GM12878 (cell line): ENCODE measurements around the gene LAS1L. TPM values are rescaled to one million over a fixed set of nuclear protein-coding genes. Genes with fewer than 3 reads are reported as not detected.
A peak's percentile ranks its signal among the peaks of the same experiment; 100 is the strongest.

Experiments
- ATF3 ChIP-seq: IDR thresholded peaks from 2 replicates; pipeline ENCODE4 v1.6.1; 2011; ENCODE audit warnings: low read depth, mild to moderate bottlenecking, low read length, moderate library complexity, borderline replicate concordance; ENCODE audit errors: extremely low read depth
- ATF7 ChIP-seq: fragments of 450-650 bp; IDR thresholded peaks from 2 replicates; pipeline ENCODE4 v1.6.1; 2016; ENCODE audit warnings: low read depth, mild to moderate bottlenecking
- BMI1 ChIP-seq: fragments of 450-650 bp; IDR thresholded peaks from 2 replicates; pipeline ENCODE4 v1.6.1; 2016; ENCODE audit warnings: mild to moderate bottlenecking, moderate library complexity, borderline replicate concordance
- BRCA1 ChIP-seq: IDR thresholded peaks from 2 replicates; pipeline ENCODE4 v1.6.1; 2011; ENCODE audit warnings: low read depth, low read length, improper control_type of control experiment
- CBFB ChIP-seq: IDR thresholded peaks from 2 replicates; pipeline ENCODE4 v1.6.1; 2016; ENCODE audit warnings: antibody characterized with exemption, low read depth
- EP300 ChIP-seq, 2 experiments: fragments of 150-350 bp in 1 of 2; IDR thresholded peaks; 2 replicates each; pipeline ENCODE4 v1.6.1; 2011 to 2012; ENCODE audit warnings: low read depth in 2 of 2, low read length in 2 of 2, borderline replicate concordance in 1 of 2, improper control_type of control experiment in 1 of 2, inconsistent platforms in 1 of 2; ENCODE audit not compliant: control insufficient read depth in 1 of 2
- FOXK2 ChIP-seq: fragments of 450-650 bp; IDR thresholded peaks from 2 replicates; pipeline ENCODE4 v1.6.1; 2017; ENCODE audit warnings: mild to moderate bottlenecking, moderate library complexity
- FOXM1 ChIP-seq: IDR thresholded peaks from 2 replicates; pipeline ENCODE4 v1.6.1; 2012; ENCODE audit warnings: low read depth, mild to moderate bottlenecking, inconsistent platforms, low read length, moderate library complexity
- HDAC2 ChIP-seq: fragments of 200-600 bp; sonication (generic); IDR thresholded peaks from 2 replicates; pipeline ENCODE4 v1.6.1; 2017
- LARP7 ChIP-seq: fragments of 450-650 bp; IDR thresholded peaks from 2 replicates; pipeline ENCODE4 v1.6.1; 2017; ENCODE audit warnings: mild to moderate bottlenecking
- MYB ChIP-seq: fragments of 150-350 bp; IDR thresholded peaks from 2 replicates; pipeline ENCODE4 v1.6.1; 2014; ENCODE audit warnings: mild to moderate bottlenecking, low read depth, low read length, borderline replicate concordance
- NFIC ChIP-seq: IDR thresholded peaks from 2 replicates; pipeline ENCODE4 v1.6.1; 2012; ENCODE audit warnings: low read depth, mild to moderate bottlenecking, inconsistent platforms, low read length, moderate library complexity
- RELA ChIP-seq: fragments of 450-650 bp; IDR thresholded peaks from 2 replicates; pipeline ENCODE4 v1.8.0; 2014; ENCODE audit warnings: borderline replicate concordance; ENCODE audit not compliant: partially characterized antibody
- RELB ChIP-seq: fragments of 450-650 bp; IDR thresholded peaks from 2 replicates; pipeline ENCODE4 v1.6.1; 2017; ENCODE audit warnings: low read depth, mild to moderate bottlenecking, moderate library complexity
- SMAD5 ChIP-seq: IDR thresholded peaks from 2 replicates; pipeline ENCODE4 v1.6.1; 2016; ENCODE audit warnings: antibody characterized with exemption, low read depth
- SMC3 ChIP-seq: IDR thresholded peaks from 2 replicates; pipeline ENCODE4 v1.6.1; 2011; ENCODE audit warnings: low read length, improper control_type of control experiment, borderline replicate concordance
- SRF ChIP-seq, 2 experiments: IDR thresholded peaks; 2 replicates each; pipeline ENCODE4 v1.6.1; 2011; ENCODE audit warnings: low read depth in 2 of 2, low read length in 2 of 2, mild to moderate bottlenecking in 1 of 2, moderate library complexity in 1 of 2
- polyA plus RNA-seq, 11 experiments: library from polyadenylated mRNA; depleted of rRNA in 4 of 11; unstranded in 6 of 11; stranded (reverse) in 5 of 11; fragments of >200 nt; fragmentation: Nextera tagmentation in 4 of 11; fragmentation: Illumina TruSeq in 1 of 11; extraction: Ambion mirVana in 4 of 11; extraction: Trizol in 1 of 11; gene quantifications; 1 replicate in 1 of 11; 2 replicates in 10 of 11; pipeline versions ENCODE4 v1.2.1 to v1.2.3, GENCODE V29; 2011 to 2016; ENCODE audit warnings: inconsistent platforms in 2 of 11, missing spikeins in 2 of 11, low read depth in 1 of 11
- total RNA-seq, 4 experiments: library from RNA; depleted of rRNA in 3 of 4; stranded (reverse); fragments of >200 nt in 3 of 4; fragmentation: Illumina TruSeq in 1 of 4; extraction: Trizol in 1 of 4; gene quantifications; 2 replicates each; pipeline versions ENCODE4 v1.2.1 to v1.2.3, GENCODE V29; 2013 to 2021
- TF ChIP-seq, protein P1 (sequence below): IDR thresholded peaks from 2 replicates; pipeline ENCODE4 v1.6.1; 2011; ENCODE audit warnings: borderline replicate concordance, low read depth, mild to moderate bottlenecking, moderate library complexity, low read length; ENCODE audit not compliant: insufficient read depth, poor library complexity, severe bottlenecking
- TF ChIP-seq, protein P2 (sequence below): fragments of 450-650 bp; IDR thresholded peaks from 2 replicates; pipeline ENCODE4 v1.6.1; 2018; ENCODE audit warnings: mild to moderate bottlenecking, low read depth, moderate library complexity; ENCODE audit not compliant: partially characterized antibody
- TF ChIP-seq, protein P3 (sequence below): fragments of 450-650 bp; IDR thresholded peaks from 2 replicates; pipeline ENCODE4 v1.6.1; 2018; ENCODE audit warnings: borderline replicate concordance, mild to moderate bottlenecking; ENCODE audit not compliant: partially characterized antibody

LAS1L gene
- total and polyA plus RNA-seq, 10 of the 15 experiments (the other 5 are each of a cell fraction or from before 2014, with no cell fraction given) = 27.4 to 100 (median 56.4) TPM

DNA sequence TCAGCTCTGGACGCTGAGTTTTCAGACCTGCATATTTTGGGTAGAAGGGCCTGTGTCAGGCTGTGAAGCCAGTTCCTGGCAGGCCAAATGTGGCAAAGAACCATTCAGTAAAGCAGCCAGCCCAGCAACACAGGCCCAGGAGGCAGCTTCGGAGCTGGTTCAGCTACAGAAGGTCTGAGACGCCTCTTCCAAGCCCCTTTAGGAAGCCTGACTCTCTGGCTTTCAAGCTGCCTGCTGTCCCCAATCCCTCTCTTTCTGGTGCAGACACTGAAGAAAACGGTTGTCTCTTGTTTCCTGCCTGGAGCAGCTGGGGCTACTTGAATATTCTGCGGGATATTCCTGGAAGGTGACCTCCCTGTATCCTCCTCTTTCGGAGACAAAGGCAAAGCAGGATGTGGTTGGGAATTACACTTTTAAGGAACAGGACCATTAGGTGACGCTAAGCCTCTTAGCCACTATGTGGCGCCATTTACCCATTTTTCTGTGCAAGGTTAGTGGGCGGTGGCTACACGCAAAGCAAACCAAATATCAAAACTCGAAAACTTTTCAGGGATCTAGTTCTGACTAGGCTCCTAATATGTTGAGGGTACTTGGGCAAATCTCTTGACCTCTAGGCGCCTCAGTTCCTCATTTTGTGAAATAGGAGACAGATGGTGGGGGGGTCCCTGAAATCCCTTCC, 47.2 kb upstream of the LAS1L start (continued):
- TF ChIP-seq EP300 (IDR thresholded peaks at IDR 0.05; ENCODE audit: borderline replicate concordance in 1 of 2, control insufficient read depth in 1 of 2, low read depth in 2 of 2, low read length in 2 of 2) (peak in 1 of 2 experiments; percentile 71; a peak in 2 of 4 replicates), SMAD5 (no peak), RELB (no peak), BRCA1 (no peak), FOXK2 (no peak), HDAC2 (no peak), ATF7 (no peak), NFIC (peak; percentile 39; the same call in 1 of the 2 replicates), ATF3 (no peak), CBFB (0 out of 2 replicates have a peak, but pooled peaks have one; percentile 47), SMC3 (peak; percentile 92), LARP7 (no peak), RELA (no peak), FOXM1 (peak; percentile 81), MYB (no peak), SRF (IDR thresholded peaks at IDR 0.05; ENCODE audit: low read depth in 2 of 2, low read length in 2 of 2) (no peak), BMI1 (no peak)
- TF ChIP-seq, protein P1, sequence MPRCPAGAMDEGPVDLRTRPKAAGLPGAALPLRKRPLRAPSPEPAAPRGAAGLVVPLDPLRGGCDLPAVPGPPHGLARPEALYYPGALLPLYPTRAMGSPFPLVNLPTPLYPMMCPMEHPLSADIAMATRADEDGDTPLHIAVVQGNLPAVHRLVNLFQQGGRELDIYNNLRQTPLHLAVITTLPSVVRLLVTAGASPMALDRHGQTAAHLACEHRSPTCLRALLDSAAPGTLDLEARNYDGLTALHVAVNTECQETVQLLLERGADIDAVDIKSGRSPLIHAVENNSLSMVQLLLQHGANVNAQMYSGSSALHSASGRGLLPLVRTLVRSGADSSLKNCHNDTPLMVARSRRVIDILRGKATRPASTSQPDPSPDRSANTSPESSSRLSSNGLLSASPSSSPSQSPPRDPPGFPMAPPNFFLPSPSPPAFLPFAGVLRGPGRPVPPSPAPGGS = no peak
- TF ChIP-seq, protein P2, sequence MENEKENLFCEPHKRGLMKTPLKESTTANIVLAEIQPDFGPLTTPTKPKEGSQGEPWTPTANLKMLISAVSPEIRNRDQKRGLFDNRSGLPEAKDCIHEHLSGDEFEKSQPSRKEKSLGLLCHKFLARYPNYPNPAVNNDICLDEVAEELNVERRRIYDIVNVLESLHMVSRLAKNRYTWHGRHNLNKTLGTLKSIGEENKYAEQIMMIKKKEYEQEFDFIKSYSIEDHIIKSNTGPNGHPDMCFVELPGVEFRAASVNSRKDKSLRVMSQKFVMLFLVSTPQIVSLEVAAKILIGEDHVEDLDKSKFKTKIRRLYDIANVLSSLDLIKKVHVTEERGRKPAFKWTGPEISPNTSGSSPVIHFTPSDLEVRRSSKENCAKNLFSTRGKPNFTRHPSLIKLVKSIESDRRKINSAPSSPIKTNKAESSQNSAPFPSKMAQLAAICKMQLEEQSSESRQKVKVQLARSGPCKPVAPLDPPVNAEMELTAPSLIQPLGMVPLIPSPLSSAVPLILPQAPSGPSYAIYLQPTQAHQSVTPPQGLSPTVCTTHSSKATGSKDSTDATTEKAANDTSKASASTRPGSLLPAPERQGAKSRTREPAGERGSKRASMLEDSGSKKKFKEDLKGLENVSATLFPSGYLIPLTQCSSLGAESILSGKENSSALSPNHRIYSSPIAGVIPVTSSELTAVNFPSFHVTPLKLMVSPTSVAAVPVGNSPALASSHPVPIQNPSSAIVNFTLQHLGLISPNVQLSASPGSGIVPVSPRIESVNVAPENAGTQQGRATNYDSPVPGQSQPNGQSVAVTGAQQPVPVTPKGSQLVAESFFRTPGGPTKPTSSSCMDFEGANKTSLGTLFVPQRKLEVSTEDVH = no peak
- TF ChIP-seq, protein P3, sequence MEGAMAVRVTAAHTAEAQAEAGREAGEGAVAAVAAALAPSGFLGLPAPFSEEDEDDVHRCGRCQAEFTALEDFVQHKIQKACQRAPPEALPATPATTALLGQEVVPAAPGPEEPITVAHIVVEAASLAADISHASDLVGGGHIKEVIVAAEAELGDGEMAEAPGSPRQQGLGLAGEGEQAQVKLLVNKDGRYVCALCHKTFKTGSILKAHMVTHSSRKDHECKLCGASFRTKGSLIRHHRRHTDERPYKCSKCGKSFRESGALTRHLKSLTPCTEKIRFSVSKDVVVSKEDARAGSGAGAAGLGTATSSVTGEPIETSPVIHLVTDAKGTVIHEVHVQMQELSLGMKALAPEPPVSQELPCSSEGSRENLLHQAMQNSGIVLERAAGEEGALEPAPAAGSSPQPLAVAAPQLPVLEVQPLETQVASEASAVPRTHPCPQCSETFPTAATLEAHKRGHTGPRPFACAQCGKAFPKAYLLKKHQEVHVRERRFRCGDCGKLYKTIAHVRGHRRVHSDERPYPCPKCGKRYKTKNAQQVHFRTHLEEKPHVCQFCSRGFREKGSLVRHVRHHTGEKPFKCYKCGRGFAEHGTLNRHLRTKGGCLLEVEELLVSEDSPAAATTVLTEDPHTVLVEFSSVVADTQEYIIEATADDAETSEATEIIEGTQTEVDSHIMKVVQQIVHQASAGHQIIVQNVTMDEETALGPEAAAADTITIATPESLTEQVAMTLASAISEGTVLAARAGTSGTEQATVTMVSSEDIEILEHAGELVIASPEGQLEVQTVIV = no peak
